GM10248 (cell line): ENCODE measurements around the gene CTDSP2.
"Not testable (repeated sequence)": the region's sequence is repeated elsewhere in the genome, so short reads cannot be mapped to it uniquely, and the experiment has no call there.

ENCODE experiments used
- CTCF ChIA-PET: fragments of 300-600 bp; sonication (Branson Sonifier 250); formaldehyde crosslinking; extraction: SDS; loops from one replicate; lab custom pipeline; 2021; ENCODE audit warnings: antibody characterized with exemption; lab: Yijun Ruan, JAX
- POLR2A ChIA-PET: fragments of 350-650 bp; sonication (Branson Sonifier 250); formaldehyde crosslinking; extraction: SDS; loops from one replicate; lab custom pipeline; 2020; ENCODE audit warnings: antibody characterized with exemption; lab: Yijun Ruan, JAX
- DNase-seq: peaks from one replicate; pipeline ENCODE4 v3.0.0; 2012; ENCODE audit errors: extremely low spot score
- TF ChIP-seq, protein P1 (sequence below): IDR thresholded peaks from 2 replicates; pipeline ENCODE4 v1.5.1; 2012; ENCODE audit warnings: mild to moderate bottlenecking, low read depth; ENCODE audit errors: extremely low read depth, missing control alignments, control extremely low read depth

CTDSP2 gene

DNA sequence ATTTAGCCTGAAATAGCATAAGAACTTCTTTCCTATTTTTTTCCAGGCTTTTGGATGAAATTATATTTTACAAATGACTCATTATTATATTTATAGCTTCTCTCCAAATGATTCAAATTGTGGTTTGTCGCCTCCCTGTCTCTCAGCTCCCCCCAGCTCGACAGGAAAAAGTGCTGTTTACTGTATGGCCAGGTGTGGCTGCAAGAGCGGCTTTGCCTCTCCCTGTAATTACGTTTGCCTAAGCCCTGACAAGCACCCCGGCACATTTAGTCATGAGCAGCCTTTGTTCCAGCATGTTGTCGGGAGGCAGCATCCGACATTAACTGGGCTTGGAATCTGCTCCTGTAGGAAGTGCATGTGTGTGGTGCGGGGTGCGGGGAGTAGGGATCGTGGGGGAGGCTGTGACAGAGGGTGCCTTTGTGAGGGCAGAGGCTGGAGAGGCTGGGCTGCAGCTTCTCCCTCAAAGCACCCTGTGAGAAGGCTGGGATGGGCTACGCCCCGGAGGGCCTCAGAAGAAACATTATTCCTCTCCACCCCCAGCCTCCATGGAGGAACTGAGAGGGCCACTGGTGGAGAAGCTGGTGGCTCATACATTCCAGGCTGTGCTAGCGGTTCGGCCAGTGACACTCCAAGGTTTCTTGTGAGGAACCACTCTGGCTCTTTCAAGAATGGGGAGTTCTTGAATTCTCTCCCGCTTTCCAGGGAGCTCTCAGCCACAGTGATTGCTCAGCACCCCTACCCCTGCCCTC, 42.1 kb upstream of the CTDSP2 start:
- ChIA-PET CTCF (interaction anchor here (0.9 to 2.2 kb wide), 6 partner anchors 10 to 106 kb away, joined by 3 to 8 read pairs (median 5); partner anchors contain the start of gene TSFM), POLR2A (no interaction called here)
- TF ChIP-seq, protein P1, sequence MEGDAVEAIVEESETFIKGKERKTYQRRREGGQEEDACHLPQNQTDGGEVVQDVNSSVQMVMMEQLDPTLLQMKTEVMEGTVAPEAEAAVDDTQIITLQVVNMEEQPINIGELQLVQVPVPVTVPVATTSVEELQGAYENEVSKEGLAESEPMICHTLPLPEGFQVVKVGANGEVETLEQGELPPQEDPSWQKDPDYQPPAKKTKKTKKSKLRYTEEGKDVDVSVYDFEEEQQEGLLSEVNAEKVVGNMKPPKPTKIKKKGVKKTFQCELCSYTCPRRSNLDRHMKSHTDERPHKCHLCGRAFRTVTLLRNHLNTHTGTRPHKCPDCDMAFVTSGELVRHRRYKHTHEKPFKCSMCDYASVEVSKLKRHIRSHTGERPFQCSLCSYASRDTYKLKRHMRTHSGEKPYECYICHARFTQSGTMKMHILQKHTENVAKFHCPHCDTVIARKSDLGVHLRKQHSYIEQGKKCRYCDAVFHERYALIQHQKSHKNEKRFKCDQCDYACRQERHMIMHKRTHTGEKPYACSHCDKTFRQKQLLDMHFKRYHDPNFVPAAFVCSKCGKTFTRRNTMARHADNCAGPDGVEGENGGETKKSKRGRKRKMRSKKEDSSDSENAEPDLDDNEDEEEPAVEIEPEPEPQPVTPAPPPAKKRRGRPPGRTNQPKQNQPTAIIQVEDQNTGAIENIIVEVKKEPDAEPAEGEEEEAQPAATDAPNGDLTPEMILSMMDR, result no peak
- DNase-seq, result no peak

DNA sequence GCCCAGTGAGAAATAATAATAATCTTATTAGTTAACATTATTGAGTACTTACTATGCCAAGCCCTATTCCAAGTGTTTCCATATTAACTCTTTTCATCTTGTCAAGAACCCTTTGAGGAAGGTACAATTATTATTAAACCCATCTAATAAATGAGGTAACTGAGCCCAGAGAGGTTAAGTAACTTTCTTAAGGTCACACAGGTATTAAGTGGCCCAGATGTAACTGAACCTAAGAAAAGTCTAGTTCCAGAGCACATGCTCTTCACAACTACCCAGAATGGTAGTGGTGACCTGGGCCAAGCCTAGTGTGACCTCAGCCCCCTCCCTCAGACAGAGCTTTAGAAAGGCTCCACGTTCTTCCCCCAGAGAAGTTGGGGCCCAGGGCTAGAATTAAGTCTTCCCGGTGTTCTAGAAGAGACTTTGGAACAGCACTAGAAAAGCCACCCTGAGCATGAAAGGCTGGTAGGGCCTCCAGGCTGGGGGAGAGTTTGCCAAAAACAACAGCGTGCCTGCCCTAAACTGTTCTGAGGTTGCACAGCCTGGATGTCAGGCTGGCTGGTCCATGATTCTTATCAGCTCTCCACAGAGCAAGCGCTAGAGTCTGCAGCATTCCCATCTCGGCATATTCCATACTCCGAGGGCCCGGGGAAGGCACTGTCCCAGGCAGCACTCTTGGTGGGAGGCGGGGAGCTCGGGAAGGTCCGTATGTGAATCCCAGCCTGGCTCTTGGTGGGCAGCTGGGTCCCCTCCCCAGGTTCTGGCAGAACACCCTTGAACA, 41.3 kb upstream of the CTDSP2 start:
- TF ChIP-seq, protein P1, result no peak
- ChIA-PET POLR2A (no interaction called here), CTCF (interaction anchor here (1.1 to 2.2 kb wide), 6 partner anchors 10 to 62 kb away, joined by 3 to 8 read pairs (median 5); no protein-coding TSS in a partner anchor)
- no peak for DNase-seq

DNA sequence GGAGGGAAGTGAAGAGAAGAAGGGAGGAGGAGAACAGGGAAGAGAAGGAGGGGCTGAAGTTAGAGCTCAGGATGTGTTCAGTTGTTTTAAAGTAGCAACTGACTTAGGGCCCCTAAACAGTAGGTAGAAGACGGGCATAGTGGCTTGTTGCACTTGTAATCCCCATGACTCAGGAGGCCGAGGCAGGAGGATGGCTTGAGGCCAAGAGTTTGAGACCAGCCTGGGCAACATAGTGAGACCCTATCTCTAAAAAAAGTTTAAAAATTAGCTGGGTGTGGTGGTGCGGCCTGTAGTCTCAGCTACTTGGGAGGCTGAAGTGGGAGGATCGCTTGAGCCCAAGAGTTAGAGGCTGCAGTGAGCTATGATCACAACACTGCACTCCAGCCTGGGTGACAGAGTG, 40.4 kb upstream of the CTDSP2 start:
- ChIA-PET CTCF (interaction anchor here (0.8 to 1.4 kb wide), 4 partner anchors 11 to 79 kb away, joined by 3 to 5 read pairs (median 3); no protein-coding TSS in a partner anchor), POLR2A (interaction anchor here (0.5 kb wide), 1 partner anchor 40 kb away, joined by 4 read pairs; the partner anchor contains the start of gene CTDSP2)
- DNase-seq, result not testable (repeated sequence)

DNA sequence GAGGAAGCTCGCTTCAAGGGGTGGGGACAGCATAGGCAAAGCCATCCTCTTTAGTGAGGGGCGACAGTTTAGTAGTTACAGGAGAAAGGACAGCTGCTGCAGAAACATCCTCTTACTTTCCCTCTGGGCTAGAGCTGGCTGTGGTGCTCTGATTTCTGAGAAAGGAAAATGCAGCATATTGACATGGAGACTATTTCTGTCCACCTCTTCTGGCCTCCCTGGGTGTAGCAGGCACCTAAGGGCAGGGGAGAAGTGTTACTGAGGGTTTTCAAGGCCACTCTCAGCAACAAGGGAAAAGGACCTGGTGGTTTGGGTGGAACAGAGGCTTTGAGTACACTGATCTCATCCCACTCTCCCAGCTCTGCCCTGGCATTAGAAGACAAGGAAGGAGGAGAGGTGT, 40.0 kb upstream of the CTDSP2 start:
- DNase-seq, result no peak
- TF ChIP-seq, protein P1, result no peak
- ChIA-PET POLR2A (interaction anchor here (0.5 kb wide), 1 partner anchor 40 kb away, joined by 4 read pairs; the partner anchor contains the start of gene CTDSP2), CTCF (interaction anchor here (0.8 to 1.4 kb wide), 4 partner anchors 12 to 79 kb away, joined by 3 to 5 read pairs (median 3); no protein-coding TSS in a partner anchor)

DNA sequence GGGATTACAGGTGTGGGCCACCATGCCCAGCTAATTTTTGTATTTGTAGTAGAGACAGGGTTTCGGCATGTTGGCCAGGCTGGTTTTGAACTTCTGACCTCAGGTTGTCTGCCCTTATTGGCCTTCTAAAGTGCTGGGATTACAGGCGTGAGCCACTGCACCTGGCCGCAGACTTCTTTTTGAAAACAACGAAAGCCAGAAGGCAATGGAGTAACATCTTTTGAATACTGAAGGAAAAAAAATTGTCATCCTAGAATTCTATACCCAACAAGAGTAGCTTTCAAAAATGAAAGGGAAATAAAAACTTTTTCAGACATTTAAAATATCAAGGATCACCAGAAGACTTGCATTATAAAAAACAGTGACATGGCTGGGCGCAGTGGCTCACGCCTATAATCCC, 38.7 kb upstream of the CTDSP2 start:
- no peak for DNase-seq
- TF ChIP-seq, protein P1, result no peak
- POLR2A ChIA-PET, result no interaction called here
- CTCF ChIA-PET, result interaction anchor here (1.2 kb wide), 1 partner anchor 10 kb away, joined by 3 read pairs; no protein-coding TSS in a partner anchor

DNA sequence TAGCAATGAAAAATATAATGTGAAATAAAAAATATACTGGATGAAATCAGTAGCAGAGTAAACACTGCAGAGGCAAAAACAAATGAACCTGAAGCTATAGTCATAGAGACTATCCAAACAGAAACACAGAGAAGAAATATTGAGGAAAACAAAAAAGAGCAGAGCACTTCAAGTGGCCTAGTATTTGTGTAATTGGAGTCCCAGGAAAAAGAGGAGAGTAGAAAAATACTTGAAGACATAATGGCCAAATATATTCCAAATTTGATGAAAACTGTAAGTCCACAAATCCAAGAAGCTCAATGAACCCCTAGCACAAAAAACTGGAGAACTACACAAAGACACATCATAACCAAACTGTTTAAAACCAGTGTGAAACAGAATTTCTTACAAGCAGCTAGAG, 37.2 kb upstream of the CTDSP2 start:
- ChIA-PET POLR2A (no interaction called here), CTCF (interaction anchor here (1.0 to 1.8 kb wide), 5 partner anchors 10 to 51 kb away, joined by 3 to 6 read pairs (median 4); no protein-coding TSS in a partner anchor)
- DNase-seq, result no peak
- TF ChIP-seq, protein P1, result no peak
